HG02763 (cell line): ENCODE measurements around the gene IL1RN.

Experiments used
- ATAC-seq: cut with Tn5 transposase; IDR thresholded peaks from one replicate; pipeline ENCODE4 v1.9.1; 2021; ENCODE audit warnings: mild to moderate bottlenecking, moderate library complexity; ENCODE audit not compliant: unreplicated experiment

The IL1RN gene

GRCh38 chr2:113155331-113155730, 27.9 kb downstream of the IL1RN start:
- ATAC-seq, result no peak

- no peak for ATAC-seq
Measured at GRCh38 chr2:113156278-113157117, 29.1 kb downstream of the IL1RN start.

GRCh38 chr2:113157118-113157896, 29.9 kb downstream of the IL1RN start:
- no peak for ATAC-seq

GRCh38 chr2:113157897-113158753, 30.7 kb downstream of the IL1RN start:
- ATAC-seq, result no peak

- no peak for ATAC-seq
Measured at GRCh38 chr2:113158884-113159553, 31.6 kb downstream of the IL1RN start.

- no peak for ATAC-seq
Measured at GRCh38 chr2:113160248-113160647, 32.9 kb downstream of the IL1RN start.

- no peak for ATAC-seq
Measured at GRCh38 chr2:113160962-113161361, 33.6 kb downstream of the IL1RN start.

GRCh38 chr2:113162173-113162572, 34.8 kb downstream of the IL1RN start:
- ATAC-seq, result no peak

GRCh38 chr2:113162869-113163268, 35.5 kb downstream of the IL1RN start:
- no peak for ATAC-seq

GRCh38 chr2:113164215-113164929, 37.0 kb downstream of the IL1RN start:
- ATAC-seq, result no peak

- no peak for ATAC-seq
Measured at GRCh38 chr2:113164930-113165585, 37.7 kb downstream of the IL1RN start.

- no peak for ATAC-seq
Measured at GRCh38 chr2:113166187-113166645, 38.8 kb downstream of the IL1RN start.

GRCh38 chr2:113167115-113167932, 39.9 kb downstream of the IL1RN start:
- ATAC-seq, result no peak

- ATAC-seq, result no peak
Measured at GRCh38 chr2:113167962-113168340, 40.6 kb downstream of the IL1RN start.

GRCh38 chr2:113169002-113169530, 41.7 kb downstream of the IL1RN start:
- ATAC-seq, result no peak

GRCh38 chr2:113169586-113169985, 42.2 kb downstream of the IL1RN start:
- no peak for ATAC-seq

- ATAC-seq, result no peak
Measured at GRCh38 chr2:113171334-113172075, 44.1 kb downstream of the IL1RN start.
